ENCODE measurements around the gene AGBL4. TPM values are rescaled to one million over a fixed set of nuclear protein-coding genes. Genes with fewer than 3 reads are reported as not detected.

AGBL4 gene
- total RNA-seq, 6 experiments from 2014 or later, result not detected

GRCh38 chr1:48603222-48603621 lies 1420.5 kb downstream of the AGBL4 start:
- H3K36me3 Mint-ChIP-seq (ENCODE audit: low read depth), result no peaks in the 10 kb centered on the region
- no peaks in the 10 kb centered on the region for H3K4me1 Mint-ChIP-seq (ENCODE audit: low read depth)
- no peak for TF ChIP-seq CTCF (IDR thresholded peaks at IDR 0.05)
- peaks cover 35% of the 10 kb centered on the region for H3K9me3 Mint-ChIP-seq
- no peak overlapping the region for H3K27ac Mint-ChIP-seq
- DNase-seq, result no peak
- no peaks in the 10 kb centered on the region for H3K27me3 Mint-ChIP-seq (ENCODE audit: insufficient read depth)
- H3K4me3 Mint-ChIP-seq, result no peak overlapping the region

- DNase-seq, result no peak
- H3K27me3 Mint-ChIP-seq (ENCODE audit: insufficient read depth), result no peaks in the 10 kb centered on the region
- no peak overlapping the region for H3K27ac Mint-ChIP-seq
- peaks cover 35% of the 10 kb centered on the region for H3K9me3 Mint-ChIP-seq
- no peak for TF ChIP-seq CTCF (IDR thresholded peaks at IDR 0.05)
- no peaks in the 10 kb centered on the region for H3K36me3 Mint-ChIP-seq (ENCODE audit: low read depth)
- H3K4me1 Mint-ChIP-seq (ENCODE audit: low read depth), result no peaks in the 10 kb centered on the region
- H3K4me3 Mint-ChIP-seq, result no peak overlapping the region
These were observed 1421.4 kb downstream of the AGBL4 start for GRCh38 chr1:48602349-48602748.

- Mint-ChIP-seq H3K4me1 (ENCODE audit: low read depth) (no peaks in the 10 kb centered on the region), H3K27me3 (ENCODE audit: insufficient read depth) (no peaks in the 10 kb centered on the region), H3K9me3 (peaks cover 37% of the 10 kb centered on the region), H3K36me3 (ENCODE audit: low read depth) (no peaks in the 10 kb centered on the region), H3K27ac (no peak overlapping the region), H3K4me3 (no peak overlapping the region)
- DNase-seq, result no peak
- TF ChIP-seq CTCF (IDR thresholded peaks at IDR 0.05), result no peak
These were observed 1423.6 kb downstream of the AGBL4 start for GRCh38 chr1:48600182-48600581.

GRCh38 chr1:48597663-48598062 lies 1426.1 kb downstream of the AGBL4 start:
- Mint-ChIP-seq H3K9me3 (peaks cover 40% of the 10 kb centered on the region), H3K4me3 (no peak overlapping the region), H3K27me3 (ENCODE audit: insufficient read depth) (no peaks in the 10 kb centered on the region; the same call in 1 of the 2 replicates), H3K4me1 (ENCODE audit: low read depth) (no peaks in the 10 kb centered on the region), H3K27ac (no peak overlapping the region), H3K36me3 (ENCODE audit: low read depth) (no peaks in the 10 kb centered on the region)
- DNase-seq, result no peak
- TF ChIP-seq CTCF (IDR thresholded peaks at IDR 0.05), result no peak

- Mint-ChIP-seq H3K27ac (no peak overlapping the region), H3K4me3 (no peak overlapping the region), H3K27me3 (ENCODE audit: insufficient read depth) (no peaks in the 10 kb centered on the region; the same call in 1 of the 2 replicates), H3K9me3 (peaks cover 33% of the 10 kb centered on the region), H3K4me1 (ENCODE audit: low read depth) (no peaks in the 10 kb centered on the region), H3K36me3 (ENCODE audit: low read depth) (no peaks in the 10 kb centered on the region)
- TF ChIP-seq CTCF (IDR thresholded peaks at IDR 0.05), result no peak
- no peak for DNase-seq
These were observed 1427.7 kb downstream of the AGBL4 start for GRCh38 chr1:48596046-48596445.

GRCh38 chr1:48595613-48596012 lies 1428.1 kb downstream of the AGBL4 start:
- no peak for TF ChIP-seq CTCF (IDR thresholded peaks at IDR 0.05)
- Mint-ChIP-seq H3K4me1 (ENCODE audit: low read depth) (no peaks in the 10 kb centered on the region), H3K27ac (no peak overlapping the region), H3K4me3 (no peak overlapping the region), H3K27me3 (ENCODE audit: insufficient read depth) (no peaks in the 10 kb centered on the region; the same call in 1 of the 2 replicates), H3K36me3 (ENCODE audit: low read depth) (no peaks in the 10 kb centered on the region), H3K9me3 (peaks cover 32% of the 10 kb centered on the region)
- DNase-seq, result no peak
